A549 (cell line): Measurements from ENCODE around the gene AFAP1.

ENCODE experiments used
- CBX2 ChIP-seq: fragments of 200-600 bp; sonication (generic); IDR thresholded peaks from 2 replicates; pipeline ENCODE4 v1.6.1; 2016; ENCODE audit warnings: low read depth, mild to moderate bottlenecking, borderline replicate concordance
- EP300 ChIP-seq, 2 experiments: fragments of >200 bp; sonication (Bioruptor Twin); formaldehyde crosslinking; IDR thresholded peaks; 2 replicates in 1 of 2; 3 replicates in 1 of 2; pipeline ENCODE4 v1.6.1; 2016 to 2017
- HDAC2 ChIP-seq: fragments of 200-600 bp; sonication (generic); IDR thresholded peaks from 2 replicates; pipeline ENCODE4 v1.6.1; 2016
- HOXA7 ChIP-seq: fragments of 250-450 bp; sonication (Bioruptor Pico); IDR thresholded peaks from 2 replicates; pipeline ENCODE4 v1.5.0; 2020; ENCODE audit warnings: mild to moderate bottlenecking, moderate library complexity
- USF2 ChIP-seq: fragments of 450-650 bp; IDR thresholded peaks from 2 replicates; pipeline ENCODE4 v1.6.1; 2014; ENCODE audit warnings: antibody characterized with exemption
- TF ChIP-seq, protein P1 (sequence below): fragments of >200 bp; sonication (Bioruptor Twin); formaldehyde crosslinking; IDR thresholded peaks from 3 replicates; pipeline ENCODE4 v1.5.1; 2016

DNA sequence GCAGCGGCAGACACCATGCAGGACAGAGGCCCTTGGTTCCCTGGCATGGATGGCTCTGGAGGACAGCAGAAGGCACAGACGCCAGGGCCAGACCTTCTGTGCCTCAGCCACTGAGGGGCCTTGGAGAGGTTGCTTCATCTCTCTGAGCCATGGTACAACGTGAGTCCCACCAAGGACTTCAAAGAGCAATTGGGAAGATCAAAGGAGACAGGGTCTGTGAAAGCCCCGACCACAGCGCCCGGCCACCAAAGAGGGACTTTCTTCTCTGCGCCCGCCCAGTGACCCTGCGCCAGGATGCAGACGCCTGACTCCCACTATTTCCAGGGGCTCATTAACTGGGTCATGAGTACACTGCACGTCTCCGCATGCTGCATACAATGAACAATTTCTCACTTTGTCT is 174.0 kb downstream of the AFAP1 start:
- no peak for TF ChIP-seq HOXA7
- TF ChIP-seq CBX2 = no peak
- TF ChIP-seq, protein P1, sequence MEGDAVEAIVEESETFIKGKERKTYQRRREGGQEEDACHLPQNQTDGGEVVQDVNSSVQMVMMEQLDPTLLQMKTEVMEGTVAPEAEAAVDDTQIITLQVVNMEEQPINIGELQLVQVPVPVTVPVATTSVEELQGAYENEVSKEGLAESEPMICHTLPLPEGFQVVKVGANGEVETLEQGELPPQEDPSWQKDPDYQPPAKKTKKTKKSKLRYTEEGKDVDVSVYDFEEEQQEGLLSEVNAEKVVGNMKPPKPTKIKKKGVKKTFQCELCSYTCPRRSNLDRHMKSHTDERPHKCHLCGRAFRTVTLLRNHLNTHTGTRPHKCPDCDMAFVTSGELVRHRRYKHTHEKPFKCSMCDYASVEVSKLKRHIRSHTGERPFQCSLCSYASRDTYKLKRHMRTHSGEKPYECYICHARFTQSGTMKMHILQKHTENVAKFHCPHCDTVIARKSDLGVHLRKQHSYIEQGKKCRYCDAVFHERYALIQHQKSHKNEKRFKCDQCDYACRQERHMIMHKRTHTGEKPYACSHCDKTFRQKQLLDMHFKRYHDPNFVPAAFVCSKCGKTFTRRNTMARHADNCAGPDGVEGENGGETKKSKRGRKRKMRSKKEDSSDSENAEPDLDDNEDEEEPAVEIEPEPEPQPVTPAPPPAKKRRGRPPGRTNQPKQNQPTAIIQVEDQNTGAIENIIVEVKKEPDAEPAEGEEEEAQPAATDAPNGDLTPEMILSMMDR = no peak
- no peak for TF ChIP-seq EP300 (IDR thresholded peaks at IDR 0.05)
- no peak for TF ChIP-seq USF2
- no peak for TF ChIP-seq HDAC2
